Measurements from ENCODE around the gene THSD7B. TPM values are rescaled to one million over a fixed set of nuclear protein-coding genes. Genes with fewer than 3 reads are reported as not detected.

The THSD7B gene
- total and polyA plus RNA-seq, 10 of the 15 experiments (the other 5 are each of a cell fraction or from before 2014, with no cell fraction given): 0.03 to 0.56 (median 0.28) TPM

DNA sequence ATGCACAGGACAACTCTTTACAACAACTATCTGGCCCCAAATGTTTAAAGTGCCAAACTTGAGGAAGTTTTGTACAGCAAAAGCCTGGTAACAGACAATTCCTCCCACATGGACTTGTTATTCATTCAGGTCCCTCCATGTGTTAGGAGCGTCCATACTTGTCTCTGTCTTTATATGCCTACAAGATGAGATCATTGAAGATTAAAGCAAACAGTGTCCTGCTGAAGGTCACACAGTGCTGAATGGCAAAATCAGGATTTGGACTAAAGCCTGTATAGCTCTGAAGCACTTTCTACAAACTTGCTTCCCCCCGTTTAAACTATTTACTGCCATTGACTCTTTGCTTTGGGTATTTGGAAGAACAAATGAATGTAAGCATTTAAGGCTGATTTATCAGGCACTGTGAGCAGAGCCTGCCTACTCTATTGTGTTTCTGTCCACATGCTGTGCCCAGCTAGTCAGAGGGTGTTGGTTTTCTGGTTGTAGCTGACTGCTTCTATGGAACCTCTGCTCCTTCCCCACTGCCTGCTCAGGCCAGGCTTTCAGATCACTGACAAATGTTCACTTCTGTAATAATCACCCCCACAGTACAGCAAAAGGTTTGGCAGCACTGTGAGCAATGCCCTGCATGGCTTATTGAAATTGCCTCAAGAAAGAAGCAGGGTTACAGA lies 274.3 kb downstream of the THSD7B start:
- FAIRE-seq (no peak), DNase-seq (ENCODE audit: low read depth, low spot score) (no peak), ATAC-seq (no peak)
- no peaks in the 10 kb centered on the region for H4K20me1 ChIP-seq (ENCODE audit: control insufficient read depth, insufficient read depth)
- no peak overlapping the region for H3K4me2 ChIP-seq (ENCODE audit: control insufficient read depth, insufficient read depth)
- SMC1A ChIA-PET (ENCODE audit: uncharacterized antibody, unreplicated experiment): interaction anchor here (0.6 kb wide), 1 partner anchor 169 kb away, joined by 3 read pairs; no protein-coding TSS in a partner anchor
- no peaks in the 10 kb centered on the region for H3K9me3 ChIP-seq (replicated peaks; ENCODE audit: control insufficient read depth, insufficient read depth, low read length)
- BruUV-seq (replicated peaks): no TSS peak
- H3K27me3 ChIP-seq (replicated peaks in 1 of 2; ENCODE audit: control insufficient read depth in 2 of 2, insufficient read depth in 2 of 2, low read length in 1 of 2): no peaks in the 10 kb centered on the region
- CTCF ChIA-PET: no interaction called here
- RAD21 ChIA-PET (ENCODE audit: unreplicated experiment): no interaction called here
- POLR2A ChIA-PET: interaction anchor here (0.6 kb wide), 1 partner anchor 26 kb away, joined by 3 read pairs; no protein-coding TSS in a partner anchor
- intact Hi-C loops (cut with micrococcal nuclease; ENCODE audit: unreplicated experiment) (no loop called here), in situ Hi-C loops (cut with MboI) (no loop called here)
- TF ChIP-seq ZNF274 (IDR thresholded peaks at IDR 0.05; ENCODE audit: insufficient read depth, insufficient read length): no peak
- TF ChIP-seq TARDBP (IDR thresholded peaks at IDR 0.05; ENCODE audit: borderline replicate concordance): no peak
- no peak for TF ChIP-seq BRCA1 (IDR thresholded peaks at IDR 0.05; ENCODE audit: low read depth, low read length)
- TF ChIP-seq RAD21 (IDR thresholded peaks at IDR 0.05; ENCODE audit: insufficient read depth, low read depth, low read length): no peak
- H3K36me3 ChIP-seq (ENCODE audit: control insufficient read depth in 2 of 2, insufficient read depth in 2 of 2, low read length in 1 of 2): no peaks in the 10 kb centered on the region
- 38% methylated on average over 2 of the region's 2 CpGs for WGBS (ENCODE audit: insufficient coverage, insufficient replicate concordance, low lambda C conversion rate, missing lambda C conversion rate)
- H2AFZ ChIP-seq (ENCODE audit: control insufficient read depth, low read depth, low read length): no peak overlapping the region
- H3K79me2 ChIP-seq (ENCODE audit: control insufficient read depth, insufficient read depth, low read length): no peaks in the 10 kb centered on the region
- H3K9ac ChIP-seq (ENCODE audit: control insufficient read depth, insufficient read depth, low read length): no peak overlapping the region
- H3K27ac ChIP-seq (ENCODE audit: control insufficient read depth, insufficient read depth): no peak overlapping the region
- no peaks in the 10 kb centered on the region for H3K4me1 ChIP-seq (ENCODE audit: control insufficient read depth, insufficient read depth, low read length)
- no peak overlapping the region for H3K4me3 ChIP-seq

DNA sequence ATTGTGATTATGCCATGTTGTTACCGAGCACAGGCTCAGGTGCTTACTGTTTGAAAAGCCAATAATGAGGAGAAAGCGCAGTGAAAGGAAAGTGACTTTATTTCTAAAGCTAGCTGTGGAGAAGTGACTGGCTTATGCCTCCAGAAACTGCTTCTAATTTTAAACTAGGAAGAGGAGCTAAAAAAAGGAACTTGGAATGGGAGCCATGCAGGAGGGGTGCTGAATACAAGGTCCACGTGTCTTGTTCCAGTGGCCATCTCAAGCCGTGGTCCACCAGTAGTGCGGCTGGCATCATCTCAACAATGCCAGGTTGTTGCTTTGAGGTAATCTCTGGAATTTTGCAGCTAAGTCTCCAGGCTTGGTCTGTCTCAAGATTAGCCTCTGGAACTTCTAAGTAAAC lies 282.0 kb downstream of the THSD7B start:
- ATAC-seq (no peak), FAIRE-seq (no peak), DNase-seq (ENCODE audit: low read depth, low spot score) (no peak)
- Histone ChIP-seq H3K4me2 (ENCODE audit: control insufficient read depth, insufficient read depth) (no peak overlapping the region), H3K79me2 (ENCODE audit: control insufficient read depth, insufficient read depth, low read length) (no peaks in the 10 kb centered on the region), H3K27me3 (replicated peaks in 1 of 2; ENCODE audit: control insufficient read depth in 2 of 2, insufficient read depth in 2 of 2, low read length in 1 of 2) (no peaks in the 10 kb centered on the region), H3K36me3 (ENCODE audit: control insufficient read depth in 2 of 2, insufficient read depth in 2 of 2, low read length in 1 of 2) (no peaks in the 10 kb centered on the region), H2AFZ (ENCODE audit: control insufficient read depth, low read depth, low read length) (no peak overlapping the region), H4K20me1 (ENCODE audit: control insufficient read depth, insufficient read depth) (no peaks in the 10 kb centered on the region), H3K4me3 (no peak overlapping the region), H3K9ac (ENCODE audit: control insufficient read depth, insufficient read depth, low read length) (no peak overlapping the region), H3K9me3 (replicated peaks; ENCODE audit: control insufficient read depth, insufficient read depth, low read length) (no peaks in the 10 kb centered on the region), H3K27ac (ENCODE audit: control insufficient read depth, insufficient read depth) (no peak overlapping the region), H3K4me1 (ENCODE audit: control insufficient read depth, insufficient read depth, low read length) (no peaks in the 10 kb centered on the region)
- intact Hi-C loops (cut with micrococcal nuclease; ENCODE audit: unreplicated experiment) (no loop called here), in situ Hi-C loops (cut with MboI) (no loop called here)
- 48% methylated on average over 5 of the region's 5 CpGs for WGBS (ENCODE audit: insufficient coverage, insufficient replicate concordance, low lambda C conversion rate, missing lambda C conversion rate)
- CTCF ChIA-PET: no interaction called here
- SMC1A ChIA-PET (ENCODE audit: uncharacterized antibody, unreplicated experiment): no interaction called here
- RAD21 ChIA-PET (ENCODE audit: unreplicated experiment): no interaction called here
- POLR2A ChIA-PET: no interaction called here
- no TSS peak for BruUV-seq (replicated peaks)
- TF ChIP-seq HDAC2 (IDR thresholded peaks at IDR 0.05) (no peak), NBN (IDR thresholded peaks at IDR 0.05) (no peak), ZNF24 (IDR thresholded peaks at IDR 0.05) (no peak), HCFC1 (IDR thresholded peaks at IDR 0.05; ENCODE audit: low read length) (no peak), GATAD2B (conservative IDR thresholded peaks at IDR 0.05; ENCODE audit: low read depth) (no peak), BRCA1 (IDR thresholded peaks at IDR 0.05; ENCODE audit: low read depth, low read length) (no peak)
- TF ChIP-seq, protein P1, sequence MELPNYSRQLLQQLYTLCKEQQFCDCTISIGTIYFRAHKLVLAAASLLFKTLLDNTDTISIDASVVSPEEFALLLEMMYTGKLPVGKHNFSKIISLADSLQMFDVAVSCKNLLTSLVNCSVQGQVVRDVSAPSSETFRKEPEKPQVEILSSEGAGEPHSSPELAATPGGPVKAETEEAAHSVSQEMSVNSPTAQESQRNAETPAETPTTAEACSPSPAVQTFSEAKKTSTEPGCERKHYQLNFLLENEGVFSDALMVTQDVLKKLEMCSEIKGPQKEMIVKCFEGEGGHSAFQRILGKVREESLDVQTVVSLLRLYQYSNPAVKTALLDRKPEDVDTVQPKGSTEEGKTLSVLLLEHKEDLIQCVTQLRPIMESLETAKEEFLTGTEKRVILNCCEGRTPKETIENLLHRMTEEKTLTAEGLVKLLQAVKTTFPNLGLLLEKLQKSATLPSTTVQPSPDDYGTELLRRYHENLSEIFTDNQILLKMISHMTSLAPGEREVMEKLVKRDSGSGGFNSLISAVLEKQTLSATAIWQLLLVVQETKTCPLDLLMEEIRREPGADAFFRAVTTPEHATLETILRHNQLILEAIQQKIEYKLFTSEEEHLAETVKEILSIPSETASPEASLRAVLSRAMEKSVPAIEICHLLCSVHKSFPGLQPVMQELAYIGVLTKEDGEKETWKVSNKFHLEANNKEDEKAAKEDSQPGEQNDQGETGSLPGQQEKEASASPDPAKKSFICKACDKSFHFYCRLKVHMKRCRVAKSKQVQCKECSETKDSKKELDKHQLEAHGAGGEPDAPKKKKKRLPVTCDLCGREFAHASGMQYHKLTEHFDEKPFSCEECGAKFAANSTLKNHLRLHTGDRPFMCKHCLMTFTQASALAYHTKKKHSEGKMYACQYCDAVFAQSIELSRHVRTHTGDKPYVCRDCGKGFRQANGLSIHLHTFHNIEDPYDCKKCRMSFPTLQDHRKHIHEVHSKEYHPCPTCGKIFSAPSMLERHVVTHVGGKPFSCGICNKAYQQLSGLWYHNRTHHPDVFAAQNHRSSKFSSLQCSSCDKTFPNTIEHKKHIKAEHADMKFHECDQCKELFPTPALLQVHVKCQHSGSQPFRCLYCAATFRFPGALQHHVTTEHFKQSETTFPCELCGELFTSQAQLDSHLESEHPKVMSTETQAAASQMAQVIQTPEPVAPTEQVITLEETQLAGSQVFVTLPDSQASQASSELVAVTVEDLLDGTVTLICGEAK (IDR thresholded peaks at IDR 0.05; ENCODE audit: borderline replicate concordance): no peak
- TF ChIP-seq, protein P2, sequence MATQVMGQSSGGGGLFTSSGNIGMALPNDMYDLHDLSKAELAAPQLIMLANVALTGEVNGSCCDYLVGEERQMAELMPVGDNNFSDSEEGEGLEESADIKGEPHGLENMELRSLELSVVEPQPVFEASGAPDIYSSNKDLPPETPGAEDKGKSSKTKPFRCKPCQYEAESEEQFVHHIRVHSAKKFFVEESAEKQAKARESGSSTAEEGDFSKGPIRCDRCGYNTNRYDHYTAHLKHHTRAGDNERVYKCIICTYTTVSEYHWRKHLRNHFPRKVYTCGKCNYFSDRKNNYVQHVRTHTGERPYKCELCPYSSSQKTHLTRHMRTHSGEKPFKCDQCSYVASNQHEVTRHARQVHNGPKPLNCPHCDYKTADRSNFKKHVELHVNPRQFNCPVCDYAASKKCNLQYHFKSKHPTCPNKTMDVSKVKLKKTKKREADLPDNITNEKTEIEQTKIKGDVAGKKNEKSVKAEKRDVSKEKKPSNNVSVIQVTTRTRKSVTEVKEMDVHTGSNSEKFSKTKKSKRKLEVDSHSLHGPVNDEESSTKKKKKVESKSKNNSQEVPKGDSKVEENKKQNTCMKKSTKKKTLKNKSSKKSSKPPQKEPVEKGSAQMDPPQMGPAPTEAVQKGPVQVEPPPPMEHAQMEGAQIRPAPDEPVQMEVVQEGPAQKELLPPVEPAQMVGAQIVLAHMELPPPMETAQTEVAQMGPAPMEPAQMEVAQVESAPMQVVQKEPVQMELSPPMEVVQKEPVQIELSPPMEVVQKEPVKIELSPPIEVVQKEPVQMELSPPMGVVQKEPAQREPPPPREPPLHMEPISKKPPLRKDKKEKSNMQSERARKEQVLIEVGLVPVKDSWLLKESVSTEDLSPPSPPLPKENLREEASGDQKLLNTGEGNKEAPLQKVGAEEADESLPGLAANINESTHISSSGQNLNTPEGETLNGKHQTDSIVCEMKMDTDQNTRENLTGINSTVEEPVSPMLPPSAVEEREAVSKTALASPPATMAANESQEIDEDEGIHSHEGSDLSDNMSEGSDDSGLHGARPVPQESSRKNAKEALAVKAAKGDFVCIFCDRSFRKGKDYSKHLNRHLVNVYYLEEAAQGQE (IDR thresholded peaks at IDR 0.05; ENCODE audit: low read depth, low read length): no peak
